HL-60 (cell line): ENCODE measurements around the gene PDE5A.

Experiments used
- POLR2AphosphoS5 ChIP-seq: IDR thresholded peaks from 2 replicates; pipeline ENCODE4 v1.6.1; 2012; ENCODE audit warnings: low read depth
- TF ChIP-seq, protein P1 (sequence below): IDR thresholded peaks from one replicate; pipeline ENCODE4 v1.5.1; 2011; ENCODE audit warnings: low read length, control low read depth, inconsistent platforms; ENCODE audit not compliant: insufficient read depth

DNA sequence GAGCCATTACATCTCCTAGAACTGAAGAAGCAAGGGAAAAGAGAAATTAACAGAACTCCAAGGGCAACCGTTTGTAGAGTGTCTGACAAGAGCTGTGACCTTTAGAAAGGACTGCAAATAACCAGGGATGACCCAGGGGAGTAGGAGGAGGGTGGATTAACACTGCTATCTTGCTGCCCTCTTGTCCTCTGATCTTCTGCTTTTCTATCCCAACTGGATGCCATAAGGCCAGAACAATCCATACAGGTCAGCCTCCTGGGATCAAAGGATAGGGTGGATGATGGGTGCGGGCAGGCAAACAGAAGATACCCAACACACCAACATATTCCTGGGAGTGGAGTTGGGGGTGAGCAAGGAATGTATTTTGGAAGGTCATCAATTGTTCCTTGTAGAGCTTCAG is 19.8 kb upstream of the PDE5A start:
- TF ChIP-seq, protein P1, sequence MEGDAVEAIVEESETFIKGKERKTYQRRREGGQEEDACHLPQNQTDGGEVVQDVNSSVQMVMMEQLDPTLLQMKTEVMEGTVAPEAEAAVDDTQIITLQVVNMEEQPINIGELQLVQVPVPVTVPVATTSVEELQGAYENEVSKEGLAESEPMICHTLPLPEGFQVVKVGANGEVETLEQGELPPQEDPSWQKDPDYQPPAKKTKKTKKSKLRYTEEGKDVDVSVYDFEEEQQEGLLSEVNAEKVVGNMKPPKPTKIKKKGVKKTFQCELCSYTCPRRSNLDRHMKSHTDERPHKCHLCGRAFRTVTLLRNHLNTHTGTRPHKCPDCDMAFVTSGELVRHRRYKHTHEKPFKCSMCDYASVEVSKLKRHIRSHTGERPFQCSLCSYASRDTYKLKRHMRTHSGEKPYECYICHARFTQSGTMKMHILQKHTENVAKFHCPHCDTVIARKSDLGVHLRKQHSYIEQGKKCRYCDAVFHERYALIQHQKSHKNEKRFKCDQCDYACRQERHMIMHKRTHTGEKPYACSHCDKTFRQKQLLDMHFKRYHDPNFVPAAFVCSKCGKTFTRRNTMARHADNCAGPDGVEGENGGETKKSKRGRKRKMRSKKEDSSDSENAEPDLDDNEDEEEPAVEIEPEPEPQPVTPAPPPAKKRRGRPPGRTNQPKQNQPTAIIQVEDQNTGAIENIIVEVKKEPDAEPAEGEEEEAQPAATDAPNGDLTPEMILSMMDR: no peak
- TF ChIP-seq POLR2AphosphoS5: no peak
